CD4-positive, alpha-beta T cell (primary cell): ENCODE data around the gene MYB. TPM values are rescaled to one million over a fixed set of nuclear protein-coding genes. Genes with fewer than 3 reads are reported as not detected.
A peak's percentile ranks its signal among the peaks of the same experiment; 100 is the strongest.

ENCODE experiments used
- ATAC-seq: fragments of 200-7000 bp; cut with Tn5 transposase; one replicate; pipeline ENCODE4 v1.10.0; 2022; ENCODE audit warnings: mild to moderate bottlenecking; ENCODE audit not compliant: poor library complexity
- CTCF ChIA-PET: fragments of 350-600 bp; sonication (Branson Sonifier 250); formaldehyde crosslinking; loops from one replicate; lab custom pipeline; 2021; ENCODE audit warnings: antibody characterized with exemption, inconsistent platforms; lab: Charles Lee
- POLR2A ChIA-PET: fragments of 350-600 bp; sonication (Branson Sonifier 250); formaldehyde crosslinking; loops from one replicate; lab custom pipeline; 2021; ENCODE audit warnings: antibody characterized with exemption, inconsistent platforms; lab: Charles Lee
- DNase-seq, 14 experiments: peaks; one replicate each; pipeline ENCODE4 v3.0.0-alpha.2; 2013 to 2020; ENCODE audit warnings: mixed read lengths in 2 of 14
- H3K27ac ChIP-seq, 2 donors: one replicate each; pipeline versions ENCODE4 v1.5.1 to v1.7.0; 2013; ENCODE audit warnings: low read length in 2 of 2, low read depth in 1 of 2, mild to moderate bottlenecking in 1 of 2
- H3K27me3 ChIP-seq, 2 experiments: 1 replicate in 1 of 2; 2 replicates in 1 of 2; pipeline versions ENCODE4 v1.6.1 to v1.7.0; 2013; ENCODE audit warnings: low read length in 2 of 2, control low read depth in 1 of 2, mild to moderate bottlenecking in 1 of 2, moderate library complexity in 1 of 2; ENCODE audit not compliant: insufficient read depth in 2 of 2, control insufficient read depth in 1 of 2
- H3K36me3 ChIP-seq: one replicate; pipeline ENCODE4 v1.6.1; 2013; ENCODE audit warnings: low read length, control low read depth; ENCODE audit not compliant: insufficient read depth
- H3K4me1 ChIP-seq: one replicate; pipeline ENCODE4 v1.6.1; 2013; ENCODE audit warnings: low read length, control low read depth; ENCODE audit not compliant: insufficient read depth
- H3K4me3 ChIP-seq: one replicate; pipeline ENCODE4 v1.5.1; 2013; ENCODE audit warnings: mild to moderate bottlenecking, low read length, moderate library complexity
- H3K9me3 ChIP-seq, 2 experiments: 1 replicate in 1 of 2; 2 replicates in 1 of 2; pipeline versions ENCODE4 v1.6.1 to v1.7.0; 2013; ENCODE audit warnings: low read length in 2 of 2, mild to moderate bottlenecking in 2 of 2, control low read depth in 1 of 2, moderate library complexity in 1 of 2; ENCODE audit not compliant: control insufficient read depth in 1 of 2, insufficient read depth in 1 of 2
- H3K27ac Mint-ChIP-seq: one replicate; pipeline ENCODE4 v1.8.0; 2020; ENCODE audit warnings: mixed read lengths
- H3K27me3 Mint-ChIP-seq: one replicate; pipeline ENCODE4 v1.8.0; 2021; ENCODE audit warnings: mixed read lengths
- H3K36me3 Mint-ChIP-seq: one replicate; pipeline ENCODE4 v1.8.0; 2021; ENCODE audit warnings: low read depth, mixed read lengths
- H3K4me1 Mint-ChIP-seq: one replicate; pipeline ENCODE4 v1.8.0; 2021; ENCODE audit warnings: low read depth, mixed read lengths
- H3K4me3 Mint-ChIP-seq: one replicate; pipeline ENCODE4 v1.8.0; 2020; ENCODE audit warnings: mild to moderate bottlenecking, mixed read lengths
- H3K9me3 Mint-ChIP-seq: one replicate; pipeline ENCODE4 v1.8.0; 2020; ENCODE audit warnings: mixed read lengths
- CTCF ChIP-seq: fragments of 200-600 bp; IDR thresholded peaks from one replicate; pipeline ENCODE4 v1.8.0; 2022; ENCODE audit warnings: antibody characterized with exemption, mild to moderate bottlenecking
- intact Hi-C, 2 experiments: fragments of 100-400 bp; cut with DNase I in 1 of 2; cut with micrococcal nuclease in 1 of 2; formaldehyde crosslinking; loops; one replicate each; pipeline versions ENCODE4 v1.15.1 to v1.9.0; 2023 to 2025; cut with DNase I, micrococcal nuclease
- total RNA-seq, 174 experiments: library from RNA in 2 of 174; stranded (reverse) in 2 of 174; gene quantifications; one replicate each; pipeline ENCODE4 v1.2.3 and lab custom pipeline; 2021 to 2026

Gene MYB
- total RNA-seq, 2 experiments from 2014 or later: 2.0 to 2.6 TPM

GRCh38 chr6:135254471-135254870 lies 73.4 kb downstream of the MYB start:
- H3K27ac Mint-ChIP-seq: no peak overlapping the region
- H3K4me1 ChIP-seq: no peaks in the 10 kb centered on the region
- H3K36me3 Mint-ChIP-seq: no peaks in the 10 kb centered on the region
- no peak for DNase-seq
- H3K36me3 ChIP-seq: no peaks in the 10 kb centered on the region
- ChIA-PET CTCF (no interaction called here), POLR2A (no interaction called here)
- no peak for ATAC-seq
- no peaks in the 10 kb centered on the region for H3K27me3 Mint-ChIP-seq
- H3K9me3 Mint-ChIP-seq: no peaks in the 10 kb centered on the region
- intact Hi-C loops: no loop called here
- H3K27me3 ChIP-seq: no peaks in the 10 kb centered on the region
- H3K4me3 ChIP-seq: no peak overlapping the region
- H3K4me3 Mint-ChIP-seq: no peak overlapping the region
- no peak overlapping the region for H3K27ac ChIP-seq
- no peak for TF ChIP-seq CTCF
- no peaks in the 10 kb centered on the region for H3K4me1 Mint-ChIP-seq
- H3K9me3 ChIP-seq: no peaks in the 10 kb centered on the region

GRCh38 chr6:135256866-135257265 lies 75.8 kb downstream of the MYB start:
- Mint-ChIP-seq H3K27me3 (no peaks in the 10 kb centered on the region), H3K9me3 (no peaks in the 10 kb centered on the region), H3K36me3 (no peaks in the 10 kb centered on the region), H3K4me3 (no peak overlapping the region), H3K4me1 (no peaks in the 10 kb centered on the region), H3K27ac (no peak overlapping the region)
- Histone ChIP-seq H3K36me3 (no peaks in the 10 kb centered on the region), H3K27me3 (no peaks in the 10 kb centered on the region), H3K4me1 (no peaks in the 10 kb centered on the region), H3K9me3 (no peaks in the 10 kb centered on the region), H3K4me3 (no peak overlapping the region), H3K27ac (no peak overlapping the region)
- ATAC-seq: no peak
- no peak for DNase-seq
- TF ChIP-seq CTCF: no peak
- intact Hi-C loops: loop anchor here (1.0 to 5.0 kb wide), 2 partner anchors 110 to 112 kb away; no protein-coding TSS in a partner anchor
- CTCF ChIA-PET: interaction anchor here (0.7 kb wide), 1 partner anchor 38 kb away, joined by 3 read pairs; no protein-coding TSS in a partner anchor
- POLR2A ChIA-PET: no interaction called here

GRCh38 chr6:135257631-135258405 lies 76.7 kb downstream of the MYB start:
- Histone ChIP-seq H3K27ac (no peak overlapping the region), H3K27me3 (no peaks in the 10 kb centered on the region), H3K36me3 (no peaks in the 10 kb centered on the region), H3K4me3 (no peak overlapping the region), H3K4me1 (no peaks in the 10 kb centered on the region), H3K9me3 (no peaks in the 10 kb centered on the region)
- peak in 2 of 14 experiments; percentile 4 to 9 for DNase-seq
- TF ChIP-seq CTCF: no peak
- no peak for ATAC-seq
- H3K4me3 Mint-ChIP-seq: no peak overlapping the region
- H3K27me3 Mint-ChIP-seq: no peaks in the 10 kb centered on the region
- no peaks in the 10 kb centered on the region for H3K36me3 Mint-ChIP-seq
- no peaks in the 10 kb centered on the region for H3K9me3 Mint-ChIP-seq
- CTCF ChIA-PET: interaction anchor here (1.2 kb wide), 1 partner anchor 10 kb away, joined by 3 read pairs; no protein-coding TSS in a partner anchor
- intact Hi-C loops: loop anchor here (1.0 to 5.0 kb wide), 2 partner anchors 111 to 113 kb away; no protein-coding TSS in a partner anchor
- H3K4me1 Mint-ChIP-seq: no peaks in the 10 kb centered on the region
- POLR2A ChIA-PET: no interaction called here
- H3K27ac Mint-ChIP-seq: no peak overlapping the region
